GM12892 (cell line): Measurements from ENCODE around the gene CHMP1A.

Experiments
- POLR2A ChIP-seq: IDR thresholded peaks from 2 replicates; pipeline ENCODE4 v1.6.1; 2011; ENCODE audit warnings: low read depth, low read length, control low read depth
- POLR2AphosphoS5 ChIP-seq: IDR thresholded peaks from 2 replicates; pipeline ENCODE4 v1.6.1; 2011; ENCODE audit warnings: low read depth, low read length, control low read depth
- TAF1 ChIP-seq: IDR thresholded peaks from 2 replicates; pipeline ENCODE4 v1.6.1; 2011; ENCODE audit warnings: low read depth, mild to moderate bottlenecking, control low read depth, low read length, borderline replicate concordance

GRCh38 chr16:89651584-89651983, 5.9 kb downstream of the CHMP1A start:
- no peak for TF ChIP-seq POLR2A
- no peak for TF ChIP-seq POLR2AphosphoS5
- TF ChIP-seq TAF1 = no peak
